ENCODE results near the gene WDPCP. TPM values are rescaled to one million over a fixed set of nuclear protein-coding genes. Genes with fewer than 3 reads are reported as not detected.

The WDPCP gene
- total and polyA plus RNA-seq, 2 of the 4 experiments (the other 2 are of a cell fraction): 2.2 to 10.2 TPM

DNA sequence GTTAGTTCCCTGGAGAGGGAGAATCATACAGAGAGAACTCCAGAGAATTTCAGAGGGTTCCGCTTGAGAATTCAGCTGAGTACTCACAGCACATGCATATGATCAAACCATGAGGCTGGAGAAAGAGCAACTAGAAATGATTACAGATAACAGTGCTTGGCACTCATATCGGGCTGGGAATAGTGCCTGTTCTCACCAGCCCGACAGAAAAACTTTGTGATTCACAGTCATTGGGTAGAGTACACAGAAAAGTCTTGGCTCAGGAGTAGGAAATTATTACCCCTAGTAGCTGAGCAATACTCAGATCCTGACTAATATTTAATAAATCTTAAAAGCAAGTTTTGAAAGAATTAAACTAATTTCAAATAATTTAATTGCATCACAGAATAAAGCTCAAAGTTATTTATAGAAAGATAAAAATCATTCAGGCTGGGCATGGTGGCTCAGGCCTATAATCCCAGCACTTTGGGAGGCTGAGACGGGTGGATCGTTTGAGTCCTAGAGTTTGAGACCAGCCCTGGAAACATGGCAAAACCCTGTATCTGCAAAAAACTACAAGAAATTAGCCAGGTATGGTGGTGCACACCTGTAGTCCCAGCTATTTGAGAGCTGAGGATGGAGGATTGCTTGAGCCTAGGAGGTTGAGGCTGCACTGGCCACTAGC lies 6.8 kb downstream of the WDPCP start:
- Histone ChIP-seq H4K8ac (ENCODE audit: low read depth in 2 of 2, low read length in 2 of 2) (no peak overlapping the region), H2BK5ac (ENCODE audit: low read depth, low read length, poor library complexity, severe bottlenecking) (no peak overlapping the region), H3K4ac (ENCODE audit: low read depth, low read length) (no peak overlapping the region), H3K9ac (ENCODE audit: low read depth, low read length) (no peak overlapping the region), H3K27ac (ENCODE audit: insufficient read depth, low read length) (no peak overlapping the region), H3K23ac (ENCODE audit: low read depth, low read length) (no peak overlapping the region), H4K20me1 (ENCODE audit: insufficient read depth, low read length) (no peaks in the 10 kb centered on the region), H2BK15ac (ENCODE audit: low read depth, low read length) (no peak overlapping the region), H4K91ac (ENCODE audit: insufficient read depth, low read depth, low read length) (no peak overlapping the region), H3K9me3 (ENCODE audit: control insufficient read depth, insufficient read depth, low read length) (no peaks in the 10 kb centered on the region), H2BK20ac (ENCODE audit: low read depth, low read length) (no peak overlapping the region), H3K36me3 (ENCODE audit: control insufficient read depth, insufficient read depth, low read length) (no peaks in the 10 kb centered on the region), H4K5ac (ENCODE audit: low read depth, low read length) (no peak overlapping the region), H2BK120ac (ENCODE audit: low read depth, low read length) (no peak overlapping the region), H3K9me1 (ENCODE audit: insufficient read depth, low read length) (no peaks in the 10 kb centered on the region), H3K14ac (replicated peaks; ENCODE audit: low read depth, low read length) (no peak overlapping the region), H2AK5ac (ENCODE audit: low read depth, low read length) (no peak overlapping the region), H3K4me3 (ENCODE audit: insufficient read depth, low read depth, low read length) (no peak overlapping the region), H3K4me2 (ENCODE audit: low read depth, low read length) (no peak overlapping the region), H3K79me1 (ENCODE audit: low read depth in 1 of 2, low read length in 2 of 2) (peaks cover 5 to 9% of the 10 kb centered on the region in 2 experiments; a peak in 2 of 4 replicates), H2AFZ (replicated peaks; ENCODE audit: low read length, poor library complexity) (no peak overlapping the region), H2AK9ac (replicated peaks; ENCODE audit: low read depth, low read length, poor library complexity) (no peak overlapping the region), H3K4me1 (ENCODE audit: control insufficient read depth, insufficient read depth, low read length) (no peaks in the 10 kb centered on the region), H3K56ac (ENCODE audit: extremely low read depth, insufficient read depth, low read length) (no peak overlapping the region), H3K18ac (ENCODE audit: low read depth, low read length) (no peak overlapping the region), H3K27me3 (ENCODE audit: control insufficient read depth, insufficient read depth, low read length) (no peaks in the 10 kb centered on the region)
- no TSS peak for BruUV-seq (replicated peaks)
- ATAC-seq (ENCODE audit: low read depth) (no peak), DNase-seq (peak; percentile 42)
- intact Hi-C loops (cut with micrococcal nuclease): no loop called here
- ChIA-PET CTCF (no interaction called here), POLR2A (ENCODE audit: unreplicated experiment) (no interaction called here)
- no peak for TF ChIP-seq CHD1 (IDR thresholded peaks at IDR 0.05; ENCODE audit: low read depth, low read length)
- TF ChIP-seq, protein P1, sequence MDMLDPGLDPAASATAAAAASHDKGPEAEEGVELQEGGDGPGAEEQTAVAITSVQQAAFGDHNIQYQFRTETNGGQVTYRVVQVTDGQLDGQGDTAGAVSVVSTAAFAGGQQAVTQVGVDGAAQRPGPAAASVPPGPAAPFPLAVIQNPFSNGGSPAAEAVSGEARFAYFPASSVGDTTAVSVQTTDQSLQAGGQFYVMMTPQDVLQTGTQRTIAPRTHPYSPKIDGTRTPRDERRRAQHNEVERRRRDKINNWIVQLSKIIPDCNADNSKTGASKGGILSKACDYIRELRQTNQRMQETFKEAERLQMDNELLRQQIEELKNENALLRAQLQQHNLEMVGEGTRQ (IDR thresholded peaks at IDR 0.05; ENCODE audit: low read depth, low read length): no peak
- in situ Hi-C loops (cut with MboI; ENCODE audit: low sequenced_read_pairs): no loop called here
- dilution Hi-C loops (cut with HindIII; ENCODE audit: low sequenced_read_pairs, unreplicated experiment): no loop called here
- WGBS, 2 experiments (ENCODE audit: extremely low coverage in 2 of 2, insufficient read length in 1 of 2): no CpG with 5 or more reads among the region's 5 CpGs

Data from IMR-90 (cell line).